HL-60 (cell line): Measurements from ENCODE around the gene TAF1B.

Experiments used
- CTCF ChIP-seq: IDR thresholded peaks from one replicate; pipeline ENCODE4 v1.5.1; 2011; ENCODE audit warnings: low read length, control low read depth, inconsistent platforms; ENCODE audit not compliant: insufficient read depth
- GABPA ChIP-seq: IDR thresholded peaks from 2 replicates; pipeline ENCODE4 v1.6.1; 2012; ENCODE audit warnings: low read depth
- POLR2AphosphoS5 ChIP-seq: IDR thresholded peaks from 2 replicates; pipeline ENCODE4 v1.6.1; 2012; ENCODE audit warnings: low read depth
- REST ChIP-seq: IDR thresholded peaks from 2 replicates; pipeline ENCODE4 v1.6.1; 2012; ENCODE audit warnings: low read depth; ENCODE audit not compliant: insufficient replicate concordance
- SPI1 ChIP-seq: IDR thresholded peaks from 2 replicates; pipeline ENCODE4 v1.6.1; 2012; ENCODE audit warnings: low read depth, mild to moderate bottlenecking, borderline replicate concordance

- no peak for TF ChIP-seq REST
- no peak for TF ChIP-seq CTCF
- no peak for TF ChIP-seq POLR2AphosphoS5
- TF ChIP-seq GABPA, result no peak
- no peak for TF ChIP-seq SPI1
Measured at GRCh38 chr2:9877026-9877425, 33.8 kb downstream of the TAF1B start.
